ENCODE measurements around the gene HMCN2. TPM values are rescaled to one million over a fixed set of nuclear protein-coding genes. Genes with fewer than 3 reads are reported as not detected.

HMCN2 gene
- polyA plus RNA-seq, 1 of the 3 experiments (the other 2 are of a cell fraction), result 0.15 TPM

- WGBS (ENCODE audit: low lambda C conversion rate), result 20% methylated on average over 2 of the region's 2 CpGs
- Histone ChIP-seq H3K9me2 (no peaks in the 10 kb centered on the region), H3K9me3 (no peaks in the 10 kb centered on the region), H3K79me2 (ENCODE audit: insufficient read depth) (no peaks in the 10 kb centered on the region), H3K27me3 (ENCODE audit: insufficient read depth) (no peaks in the 10 kb centered on the region), H3F3A (replicated peaks; ENCODE audit: insufficient read depth) (no peaks in the 10 kb centered on the region), H4K20me1 (ENCODE audit: insufficient read depth) (no peaks in the 10 kb centered on the region), H3K27ac (ENCODE audit: low read depth in 2 of 2, low read length in 1 of 2) (no peak overlapping the region), H3K4me1 (ENCODE audit: control insufficient read depth in 1 of 2, insufficient read depth in 2 of 2, low read depth in 1 of 2, low read length in 1 of 2) (peaks cover 0 to 16% of the 10 kb centered on the region in 2 experiments; a peak in 1 of 4 replicates), H3K4me2 (no peak overlapping the region), H3K36me3 (replicated peaks in 1 of 2; ENCODE audit: control insufficient read depth in 1 of 2, insufficient read depth in 2 of 2, low read length in 1 of 2) (no peaks in the 10 kb centered on the region), H3K9ac (no peak overlapping the region), H3K4me3 (ENCODE audit: low read depth in 2 of 2, low read length in 1 of 2) (no peak overlapping the region), H2AFZ (ENCODE audit: low read depth) (no peak overlapping the region)
- no peak for DNase-seq
- POLR2A ChIA-PET, result no interaction called here
- CTCF ChIA-PET, result interaction anchor here (0.9 to 1.8 kb wide), 2 partner anchors 54 to 60 kb away, joined by 3 to 6 read pairs; no protein-coding TSS in a partner anchor
- TF ChIP-seq PBX3 (IDR thresholded peaks at IDR 0.05) (no peak), ZBTB33 (IDR thresholded peaks at IDR 0.05; ENCODE audit: borderline replicate concordance, low read depth) (no peak), RXRA (IDR thresholded peaks at IDR 0.05; ENCODE audit: borderline replicate concordance, low read depth) (no peak), JUND (IDR thresholded peaks at IDR 0.05) (no peak), TAF1 (IDR thresholded peaks at IDR 0.05; ENCODE audit: borderline replicate concordance, low read depth, low read length) (no peak), FOXM1 (IDR thresholded peaks at IDR 0.05; ENCODE audit: low read depth) (no peak)
Observed at GRCh38 chr9:130296783-130297055, 31.2 kb downstream of the HMCN2 start.

- TF ChIP-seq FOXJ3 (CRISPR knock-in tag; IDR thresholded peaks at IDR 0.05) (no peak), USF2 (IDR thresholded peaks at IDR 0.05; ENCODE audit: borderline replicate concordance, low read depth, low read length) (no peak), FOXM1 (IDR thresholded peaks at IDR 0.05; ENCODE audit: low read depth) (no peak), EP300 (IDR thresholded peaks at IDR 0.05; ENCODE audit: borderline replicate concordance in 1 of 2, low read depth in 1 of 2, low read length in 1 of 2) (no peak), RFX5 (IDR thresholded peaks at IDR 0.05; ENCODE audit: low read length) (no peak), SMC3 (IDR thresholded peaks at IDR 0.05; ENCODE audit: low read depth, low read length) (no peak), MXI1 (IDR thresholded peaks at IDR 0.05; ENCODE audit: low read depth, low read length) (no peak), GATA2 (CRISPR knock-in tag; IDR thresholded peaks at IDR 0.05) (no peak), TEAD4 (IDR thresholded peaks at IDR 0.05; ENCODE audit: borderline replicate concordance, insufficient read depth) (no peak), RCOR1 (IDR thresholded peaks at IDR 0.05; ENCODE audit: low read length) (no peak), MAX (IDR thresholded peaks at IDR 0.05; ENCODE audit: low read depth) (no peak), JUND (IDR thresholded peaks at IDR 0.05) (no peak), REST (IDR thresholded peaks at IDR 0.05; ENCODE audit: low read depth, low read length) (no peak), EZH2phosphoT487 (IDR thresholded peaks at IDR 0.05; ENCODE audit: borderline replicate concordance, low read depth) (no peak), NRF1 (IDR thresholded peaks at IDR 0.05; ENCODE audit: low read depth, low read length) (no peak), SIN3A (IDR thresholded peaks at IDR 0.05; ENCODE audit: borderline replicate concordance, low read depth, low read length) (no peak), YY1 (IDR thresholded peaks at IDR 0.05; ENCODE audit: low read depth) (no peak)
Observed at GRCh38 chr9:130297371-130297770, 31.8 kb downstream of the HMCN2 start.

More at GRCh38 chr9:130297371-130297770, 31.8 kb downstream of the HMCN2 start:
- Histone ChIP-seq H3K36me3 (replicated peaks in 1 of 2; ENCODE audit: control insufficient read depth in 1 of 2, insufficient read depth in 2 of 2, low read length in 1 of 2) (no peaks in the 10 kb centered on the region), H3K9me3 (no peaks in the 10 kb centered on the region), H3K79me2 (ENCODE audit: insufficient read depth) (no peaks in the 10 kb centered on the region), H3K27me3 (ENCODE audit: insufficient read depth) (no peaks in the 10 kb centered on the region), H3K9ac (no peak overlapping the region), H3K4me2 (no peak overlapping the region), H3F3A (replicated peaks; ENCODE audit: insufficient read depth) (no peaks in the 10 kb centered on the region), H4K20me1 (ENCODE audit: insufficient read depth) (no peaks in the 10 kb centered on the region), H3K9me2 (no peaks in the 10 kb centered on the region), H3K4me3 (ENCODE audit: low read depth in 2 of 2, low read length in 1 of 2) (no peak overlapping the region), H3K4me1 (ENCODE audit: control insufficient read depth in 1 of 2, insufficient read depth in 2 of 2, low read depth in 1 of 2, low read length in 1 of 2) (peaks cover 0 to 16% of the 10 kb centered on the region in 2 experiments; a peak in 1 of 4 replicates), H3K27ac (ENCODE audit: low read depth in 2 of 2, low read length in 1 of 2) (no peak overlapping the region), H2AFZ (ENCODE audit: low read depth) (no peak overlapping the region)
- CTCF ChIA-PET, result interaction anchor here (0.9 to 1.8 kb wide), 3 partner anchors 55 to 77 kb away, joined by 3 to 6 read pairs (median 3); no protein-coding TSS in a partner anchor
- no peak for DNase-seq
- WGBS (ENCODE audit: low lambda C conversion rate), result 34% methylated on average over 6 of the region's 6 CpGs
- POLR2A ChIA-PET, result interaction anchor here (0.7 kb wide), 1 partner anchor 14 kb away, joined by 3 read pairs; no protein-coding TSS in a partner anchor
